GM21526 (cell line): Measurements from ENCODE around the gene SMYD3.
"Not testable (repeated sequence)": the region's sequence is repeated elsewhere in the genome, so short reads cannot be mapped to it uniquely, and the experiment has no call there.

Experiments
- ATAC-seq: cut with Tn5 transposase; IDR thresholded peaks from one replicate; pipeline ENCODE4 v1.9.1; 2021; ENCODE audit warnings: moderate library complexity; ENCODE audit not compliant: unreplicated experiment, low FRiP score

The SMYD3 gene

DNA sequence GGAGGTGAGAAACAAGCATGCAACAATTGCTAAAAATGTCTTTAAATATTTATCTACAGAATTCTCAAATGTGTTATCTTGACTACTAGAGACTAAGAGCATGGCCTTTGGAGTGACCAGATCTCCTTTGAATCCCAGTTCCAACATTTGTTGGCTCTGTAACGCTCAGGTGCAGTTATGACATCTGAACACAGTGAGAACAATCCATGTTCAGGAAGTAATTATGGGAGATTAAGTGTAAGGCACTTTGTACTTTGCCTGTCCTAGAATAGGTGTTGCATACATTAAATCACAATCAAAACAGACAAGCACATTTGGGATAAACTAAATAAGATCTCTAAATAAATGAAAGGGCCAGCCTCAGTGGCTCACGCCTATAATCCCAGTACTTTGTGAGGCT, 454.5 kb downstream of the SMYD3 start:
- no peak for ATAC-seq

DNA sequence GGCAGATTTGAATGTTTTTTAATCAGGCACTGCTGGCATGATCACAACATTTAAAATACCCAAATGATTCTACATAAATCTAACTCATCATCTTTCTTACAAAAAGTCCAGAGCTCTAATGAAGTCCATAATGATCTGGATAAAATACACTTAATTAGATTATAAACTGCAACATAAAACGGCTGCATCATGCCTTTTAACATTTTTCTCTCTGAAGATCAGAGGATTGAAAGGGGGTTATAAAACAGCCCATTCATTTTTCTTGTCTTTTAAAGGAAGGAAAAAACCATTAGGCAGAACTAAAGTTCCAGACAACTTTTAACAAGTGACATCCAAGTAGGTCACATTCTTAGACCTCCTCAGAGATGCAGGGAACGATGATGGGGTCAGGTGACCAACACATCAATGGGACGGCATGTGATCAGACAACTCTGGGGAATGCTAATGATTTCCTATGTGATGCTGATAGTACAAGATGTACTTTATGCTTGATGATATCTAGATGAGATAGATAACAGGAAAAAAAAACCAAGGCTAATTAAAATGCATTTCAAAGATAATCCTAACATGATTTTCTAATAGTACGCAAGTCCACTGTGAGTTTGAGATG, 455.1 kb downstream of the SMYD3 start:
- no peak for ATAC-seq

DNA sequence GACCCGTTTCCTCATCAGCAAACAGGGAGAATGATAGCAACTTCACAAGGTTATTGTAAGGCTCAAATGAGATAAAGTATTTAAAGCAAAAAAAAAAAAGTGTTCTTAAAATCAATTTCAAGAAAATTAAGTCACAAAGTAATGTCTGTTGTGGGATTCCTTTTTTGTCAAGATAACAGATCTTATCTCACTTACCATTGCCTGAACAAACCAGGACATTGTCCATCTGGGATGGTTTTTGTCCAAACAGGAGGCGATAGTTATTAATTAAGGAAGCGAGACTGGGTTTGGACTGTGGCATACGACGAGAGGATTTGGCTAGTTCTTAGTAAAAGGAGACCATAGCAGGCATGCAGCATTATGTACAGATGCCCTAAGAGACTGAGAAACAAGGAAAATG, 458.4 kb downstream of the SMYD3 start:
- ATAC-seq: no peak

DNA sequence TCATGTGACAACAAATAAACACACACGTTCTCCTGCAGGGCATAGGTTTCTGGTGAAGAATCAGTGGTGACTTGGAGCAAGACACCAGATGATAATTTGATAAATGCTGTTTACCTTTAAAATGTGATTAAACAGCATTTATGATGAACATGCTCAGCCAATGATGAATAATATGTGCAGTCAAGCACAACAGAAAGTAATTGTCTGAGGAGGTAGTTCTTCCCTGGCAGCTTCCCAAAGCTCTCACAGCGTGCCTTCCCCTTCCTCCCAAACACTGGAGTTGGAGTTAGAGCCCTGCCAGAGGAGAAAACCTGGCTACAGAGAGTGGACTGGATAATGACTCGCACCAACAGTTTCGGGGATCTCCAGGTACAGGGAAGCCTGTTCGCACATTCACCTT, 463.5 kb downstream of the SMYD3 start:
- no peak for ATAC-seq

DNA sequence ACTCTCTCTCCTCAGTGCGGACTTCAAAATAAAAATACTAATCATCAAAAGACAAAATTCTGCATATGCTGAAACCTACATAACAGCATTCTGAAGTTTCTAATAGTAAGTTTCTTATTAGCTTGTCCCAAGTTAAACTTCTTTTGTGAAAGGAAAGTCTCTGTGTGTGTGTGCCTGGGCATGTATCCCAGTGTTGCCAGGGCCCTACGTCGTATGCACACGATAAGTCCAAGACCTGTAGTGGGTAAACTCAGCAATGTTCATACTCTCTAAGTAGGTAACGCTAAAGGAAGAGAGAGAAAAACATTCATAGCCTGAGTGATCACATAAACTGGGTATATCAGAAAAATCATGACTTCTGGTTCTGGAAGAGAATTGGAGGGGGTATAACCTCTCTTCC, 465.7 kb downstream of the SMYD3 start:
- ATAC-seq: no peak

DNA sequence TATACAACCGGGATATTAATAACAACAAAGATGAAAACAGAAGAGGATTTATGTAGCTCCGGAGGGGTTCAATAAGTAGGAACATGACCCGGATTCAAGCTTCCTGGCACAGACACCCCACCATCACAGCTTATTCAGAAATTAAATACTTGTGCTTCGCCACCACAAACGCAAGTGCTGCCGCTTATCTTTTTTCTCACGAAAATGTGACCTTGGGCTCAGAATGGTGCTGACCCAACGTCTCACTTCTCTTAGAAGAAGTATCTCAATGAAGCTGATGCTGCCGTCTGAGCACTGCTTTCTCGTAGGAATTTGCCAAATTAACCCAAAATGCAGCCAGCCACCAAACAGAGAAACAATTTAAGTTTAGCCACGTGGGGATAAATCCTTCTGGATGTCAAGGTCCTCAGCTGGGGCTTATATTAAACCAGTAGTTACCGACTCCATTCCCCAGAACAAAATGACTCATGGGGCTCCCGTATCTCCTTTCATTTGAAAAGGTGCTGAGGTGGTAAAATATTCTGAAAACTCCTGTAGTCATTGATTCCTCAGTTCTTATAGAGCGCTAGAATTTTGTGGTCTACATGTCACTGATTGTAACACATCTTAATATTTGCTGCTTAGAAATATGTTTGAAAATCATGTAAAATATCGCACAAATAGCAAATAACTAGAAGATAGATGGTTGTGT, 466.7 kb downstream of the SMYD3 start:
- ATAC-seq: no peak

DNA sequence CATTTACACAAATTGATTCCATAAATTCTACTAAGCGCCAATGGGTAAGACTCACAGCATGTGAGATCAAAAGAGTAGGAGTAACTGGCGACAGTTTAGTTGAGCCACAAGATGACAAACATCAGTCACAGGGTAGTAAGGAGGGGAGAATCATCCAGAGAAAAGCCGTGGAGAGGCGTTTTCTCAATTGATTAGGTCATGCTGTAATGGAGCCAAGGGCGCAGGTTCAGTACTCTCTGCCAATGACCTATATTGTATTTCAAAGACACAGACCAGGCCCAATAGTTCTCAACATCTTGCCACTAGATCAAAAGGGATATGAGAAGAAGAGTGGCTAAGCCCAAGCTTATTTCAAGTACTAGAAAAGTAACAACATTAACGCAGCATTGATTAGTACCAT, 467.5 kb downstream of the SMYD3 start:
- ATAC-seq: no peak

DNA sequence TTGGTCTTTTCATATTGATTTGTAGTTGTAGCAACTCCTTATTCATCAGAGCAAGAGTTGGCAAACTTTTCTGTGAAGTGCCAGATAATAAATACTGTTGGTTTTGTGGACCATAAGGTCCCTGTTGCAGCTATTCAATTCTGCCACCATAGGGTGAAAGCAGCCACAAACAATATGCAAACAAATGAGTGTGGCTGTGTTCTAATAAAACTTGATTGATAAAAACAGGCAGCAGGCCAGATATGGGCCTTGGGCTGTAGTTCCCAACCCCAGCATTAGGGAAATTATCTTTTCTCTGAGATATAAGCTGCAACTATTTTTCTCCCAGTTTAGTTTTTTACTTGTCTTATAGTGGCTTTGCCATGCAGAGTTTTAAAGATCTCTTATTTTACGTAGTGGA, 469.2 kb downstream of the SMYD3 start:
- ATAC-seq: no peak

DNA sequence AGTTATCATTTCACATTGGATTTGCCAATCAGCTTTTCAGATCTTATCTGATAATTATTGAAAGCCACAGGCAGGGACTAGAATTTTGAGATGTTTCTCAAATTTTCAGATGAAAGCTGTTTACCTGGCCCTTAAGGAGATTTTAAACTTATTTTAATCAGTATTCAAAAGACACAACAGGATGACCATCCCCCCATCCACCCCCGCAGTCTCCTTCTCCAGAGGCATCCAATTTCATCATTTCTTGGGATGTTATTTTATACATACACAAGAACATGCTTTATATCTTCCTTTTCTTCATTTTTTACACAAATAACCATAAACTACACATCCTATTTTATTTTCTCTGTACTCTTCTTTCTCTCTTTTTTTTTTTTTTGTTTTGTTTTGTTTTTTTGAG, 470.9 kb downstream of the SMYD3 start:
- no peak for ATAC-seq

DNA sequence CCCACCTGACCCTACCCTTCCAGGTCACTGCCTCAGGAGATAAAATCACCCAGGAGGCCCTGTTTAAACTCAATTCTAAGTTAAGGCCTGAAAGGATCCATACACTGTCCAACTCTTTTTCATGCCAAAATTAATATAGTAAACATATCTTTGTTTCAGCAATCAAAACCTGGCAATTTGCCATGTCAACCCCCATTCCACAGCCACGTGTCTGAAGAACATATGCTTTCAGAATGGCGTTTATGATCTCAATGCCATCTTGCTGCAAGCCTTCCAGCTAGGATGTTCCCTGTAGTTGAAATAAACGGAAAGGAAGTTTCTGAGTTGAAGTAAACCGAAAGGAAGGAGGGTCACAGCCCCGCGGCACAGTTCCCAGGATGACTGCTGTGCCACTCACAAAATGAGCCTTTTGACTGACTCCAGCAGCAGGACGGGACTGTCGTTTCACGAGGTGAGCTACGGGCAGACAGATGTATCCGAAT, 472.0 kb downstream of the SMYD3 start:
- no peak for ATAC-seq

DNA sequence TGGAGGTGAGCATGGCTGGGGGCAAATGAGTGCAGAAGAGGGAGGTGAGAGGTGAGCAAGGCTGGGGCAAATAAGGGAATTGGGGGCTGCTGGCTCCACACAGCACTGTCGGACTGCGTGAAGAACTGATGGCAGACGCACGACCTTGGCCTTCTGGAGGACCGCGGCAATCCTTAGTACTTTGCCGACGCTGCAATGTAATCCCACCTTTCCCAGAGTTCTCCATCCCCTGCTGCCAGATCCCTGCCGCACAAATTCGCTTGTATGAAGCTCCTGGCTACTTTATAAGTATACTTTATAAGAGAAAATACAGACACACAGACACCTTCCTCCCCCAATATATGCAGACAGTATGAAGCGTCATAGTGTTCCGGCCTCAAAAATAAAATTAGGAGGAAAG, 472.4 kb downstream of the SMYD3 start:
- ATAC-seq: no peak

DNA sequence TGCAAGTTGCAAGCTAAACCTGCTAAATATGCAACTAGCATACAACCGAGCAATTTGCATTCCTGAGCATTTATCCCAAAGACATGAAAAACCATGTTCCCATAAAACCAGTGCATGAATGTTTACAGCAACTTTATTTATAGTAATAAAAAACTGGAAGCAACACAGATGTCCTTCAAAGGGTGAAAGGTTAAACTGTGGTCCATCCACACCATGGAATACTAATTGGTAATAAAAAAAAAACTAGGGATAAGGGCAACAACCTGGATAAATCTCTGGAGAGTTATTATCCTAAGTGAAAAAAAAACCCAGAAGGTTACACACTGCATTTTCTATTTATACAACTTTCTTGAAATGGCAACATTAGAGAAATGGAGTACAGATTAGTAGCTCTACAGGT, 474.1 kb downstream of the SMYD3 start:
- ATAC-seq: no peak

DNA sequence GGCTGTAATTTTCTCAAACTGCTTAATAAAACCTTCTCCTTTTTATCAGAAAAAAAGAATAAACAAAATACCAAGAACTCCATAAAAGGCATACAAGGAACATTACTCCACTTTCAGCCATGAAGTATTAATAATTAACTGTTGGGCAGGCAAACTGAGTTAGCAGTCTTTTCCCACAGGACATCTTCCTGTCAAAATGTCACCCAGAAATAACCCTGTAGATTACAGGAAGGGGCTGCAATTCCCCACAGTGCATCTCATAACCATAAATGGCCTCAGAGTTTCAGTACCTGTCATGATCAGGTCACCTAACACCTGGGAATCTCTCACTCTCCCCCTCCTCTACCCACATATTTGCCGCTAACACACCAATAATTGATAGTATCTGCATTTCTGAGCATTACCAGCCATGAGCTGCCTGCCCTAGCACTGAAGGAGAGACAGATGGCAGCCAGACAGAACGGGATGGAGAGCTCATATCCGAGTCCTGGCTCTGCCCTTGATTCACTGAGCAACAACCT, 475.0 kb downstream of the SMYD3 start:
- ATAC-seq: no peak

DNA sequence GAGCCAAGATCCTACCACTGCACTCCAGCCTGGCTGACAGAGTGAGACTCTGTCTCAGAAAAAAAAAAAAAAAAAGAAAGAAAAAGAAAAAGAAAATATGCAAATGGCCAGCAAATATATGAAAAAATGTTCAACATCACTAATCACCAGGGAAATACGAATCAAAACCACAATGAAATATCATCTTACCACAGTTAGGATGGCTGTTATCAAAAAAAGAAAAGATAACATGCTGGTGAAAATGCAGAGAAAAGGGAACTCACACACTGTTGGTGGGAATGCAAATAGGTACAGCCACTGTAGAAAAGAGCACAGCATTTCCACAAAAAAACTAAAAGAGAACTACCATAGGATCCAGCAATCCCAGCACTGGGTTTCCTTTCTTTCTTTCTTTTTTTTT, 477.5 kb downstream of the SMYD3 start:
- no peak for ATAC-seq

DNA sequence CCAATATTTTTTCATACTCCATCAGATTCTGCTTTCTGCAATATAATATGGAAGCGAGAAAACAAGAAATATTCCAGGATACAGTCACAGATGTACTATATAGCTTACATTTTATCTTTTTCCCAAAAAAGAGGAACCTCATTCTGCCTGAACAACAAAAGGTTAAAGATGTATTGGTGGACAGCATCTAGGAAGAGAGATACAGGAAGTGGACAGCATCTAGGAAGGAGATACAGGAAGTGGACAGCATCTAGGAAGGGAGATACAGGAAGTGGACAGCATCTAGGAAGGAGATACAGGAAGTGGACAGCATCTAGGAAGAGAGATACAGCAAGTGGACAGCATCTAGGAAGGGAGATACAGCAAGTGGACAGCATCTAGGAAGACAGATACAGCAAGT, 483.0 kb downstream of the SMYD3 start:
- not testable (repeated sequence) for ATAC-seq

DNA sequence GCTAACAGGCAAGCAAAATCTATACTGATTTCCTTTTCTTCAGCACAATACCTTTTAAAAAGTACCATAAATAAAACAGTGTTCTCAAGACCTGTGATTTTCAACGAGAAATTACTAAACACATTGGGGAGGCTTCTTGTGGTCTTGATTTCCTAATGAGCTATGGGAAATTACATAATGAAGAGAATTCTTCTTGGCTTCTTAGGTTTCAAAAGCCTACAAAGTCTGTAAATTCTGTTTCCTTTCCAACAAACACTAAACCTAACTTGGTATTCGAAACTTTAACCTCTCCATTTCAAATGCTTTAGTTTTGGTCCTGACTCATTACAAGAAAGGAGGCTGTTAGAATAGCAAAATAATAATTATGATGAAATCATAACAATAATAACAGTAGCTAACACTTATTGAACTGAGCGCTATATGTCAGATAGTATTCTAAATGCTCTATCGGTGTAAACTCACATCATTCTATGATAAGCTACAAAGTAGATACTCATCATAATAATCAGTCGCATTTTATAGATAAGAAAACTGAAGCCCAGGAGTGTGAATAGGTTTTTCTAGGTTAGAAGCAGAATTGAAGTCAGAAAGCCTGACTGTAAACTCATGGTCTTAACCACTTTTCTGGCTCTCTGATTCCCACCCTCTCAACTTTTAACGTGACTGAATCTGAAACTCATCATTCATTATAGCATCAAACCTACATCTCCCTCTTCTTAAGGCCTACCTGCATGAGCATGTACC, 486.7 kb downstream of the SMYD3 start:
- no peak for ATAC-seq

DNA sequence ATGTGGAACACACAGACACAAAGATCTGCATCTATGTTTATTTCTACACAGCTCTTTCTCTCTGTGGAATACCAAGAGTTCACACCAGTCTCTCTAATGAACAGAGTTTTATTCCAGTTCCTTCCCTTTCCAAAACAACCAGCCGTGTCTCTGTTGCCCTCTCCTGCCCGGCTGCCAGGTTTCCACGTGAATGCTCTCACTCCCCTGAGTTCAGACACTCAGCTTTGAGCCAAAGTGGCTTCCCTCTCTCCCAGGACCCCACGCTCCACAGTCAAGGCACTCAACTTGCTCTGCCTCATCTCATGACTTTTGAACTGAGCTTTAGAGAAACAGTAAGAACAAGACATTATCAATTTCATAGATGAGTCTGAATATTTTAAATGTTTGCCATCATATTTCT, 488.9 kb downstream of the SMYD3 start:
- no peak for ATAC-seq

DNA sequence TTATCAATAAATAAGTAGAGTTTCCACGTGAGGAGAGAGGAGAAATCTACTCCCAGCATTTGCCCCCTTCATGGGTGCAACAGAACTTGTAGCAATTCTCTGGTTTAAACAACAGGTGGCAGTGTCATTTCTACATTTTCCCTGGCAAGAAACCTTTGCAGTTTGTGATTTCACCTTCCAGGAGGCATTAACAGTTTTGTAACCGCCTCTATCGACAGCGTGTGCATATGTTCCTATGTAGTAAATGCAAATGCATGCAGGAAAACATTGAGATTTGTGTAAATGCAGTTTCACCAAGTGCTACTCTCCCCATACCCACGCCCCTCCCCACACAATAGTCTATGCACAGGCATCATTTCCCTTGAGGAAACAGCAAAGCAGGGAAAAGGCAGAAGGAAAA, 494.7 kb downstream of the SMYD3 start:
- ATAC-seq: no peak

DNA sequence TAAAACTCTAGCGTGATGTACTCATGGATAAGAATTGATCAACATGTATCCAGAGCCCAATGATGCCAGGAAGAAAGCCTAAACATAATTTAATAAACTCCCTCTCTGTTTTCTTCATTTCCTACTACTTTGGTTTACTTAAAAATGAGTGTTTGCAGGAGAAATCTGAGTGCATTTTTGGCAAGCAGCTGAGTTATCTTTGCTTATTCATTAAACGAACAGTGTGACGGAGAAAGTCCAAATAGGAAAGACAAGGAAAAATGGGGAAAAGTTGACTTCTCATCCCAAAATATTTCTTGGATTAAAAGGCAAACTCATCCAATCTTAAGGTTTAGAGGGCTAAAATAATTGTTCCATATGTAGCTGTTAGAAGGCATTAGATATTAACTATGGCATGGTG, 496.7 kb downstream of the SMYD3 start:
- no peak for ATAC-seq

DNA sequence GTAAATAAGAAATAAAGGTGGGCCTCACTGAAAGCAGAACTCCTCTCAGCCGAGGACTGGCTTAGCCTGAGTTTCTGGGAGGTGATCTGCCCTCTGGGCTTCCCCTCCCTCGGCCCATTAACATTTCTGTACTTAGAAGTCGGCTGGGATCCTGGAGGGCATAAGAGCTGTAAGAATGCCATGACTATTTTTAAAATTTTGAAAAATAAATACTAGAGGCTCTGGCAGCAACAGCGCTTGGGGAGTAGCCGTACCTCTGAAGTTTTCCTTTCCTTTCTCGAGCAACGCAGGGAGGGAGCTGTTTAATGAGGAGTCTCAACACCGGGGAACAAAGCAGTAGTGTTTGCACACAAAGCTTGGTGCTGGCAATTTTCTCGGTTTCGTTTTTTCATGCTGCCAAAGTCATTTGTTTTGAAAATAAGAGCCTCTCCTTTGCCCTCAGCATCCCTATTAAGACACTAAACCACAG, 498.7 kb downstream of the SMYD3 start:
- ATAC-seq: no peak

DNA sequence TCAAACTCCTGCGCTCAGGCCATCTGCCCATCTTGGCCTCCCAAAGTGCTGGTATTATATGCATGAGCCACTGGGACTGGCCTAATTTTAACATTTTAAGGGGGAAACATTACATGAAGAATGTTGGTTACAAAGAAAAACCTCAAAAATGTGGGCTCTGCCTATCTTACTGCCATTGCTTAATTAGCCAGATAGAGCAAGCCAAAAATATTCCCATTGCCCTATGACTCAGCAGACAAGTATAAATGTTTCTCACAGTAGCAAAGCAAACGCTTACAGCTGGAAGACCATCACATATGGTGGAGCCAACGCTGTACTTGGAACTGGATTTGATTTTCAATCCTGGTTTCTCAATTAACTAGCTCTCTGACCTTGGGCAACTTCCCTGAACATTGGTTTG, 502.0 kb downstream of the SMYD3 start:
- no peak for ATAC-seq
